Measurements from ENCODE around the gene SELENBP1. TPM values are rescaled to one million over a fixed set of nuclear protein-coding genes. Genes with fewer than 3 reads are reported as not detected.

SELENBP1 gene
- total and polyA plus RNA-seq, 9 donors: 29.6 to 117 (median 65.7) TPM

DNA sequence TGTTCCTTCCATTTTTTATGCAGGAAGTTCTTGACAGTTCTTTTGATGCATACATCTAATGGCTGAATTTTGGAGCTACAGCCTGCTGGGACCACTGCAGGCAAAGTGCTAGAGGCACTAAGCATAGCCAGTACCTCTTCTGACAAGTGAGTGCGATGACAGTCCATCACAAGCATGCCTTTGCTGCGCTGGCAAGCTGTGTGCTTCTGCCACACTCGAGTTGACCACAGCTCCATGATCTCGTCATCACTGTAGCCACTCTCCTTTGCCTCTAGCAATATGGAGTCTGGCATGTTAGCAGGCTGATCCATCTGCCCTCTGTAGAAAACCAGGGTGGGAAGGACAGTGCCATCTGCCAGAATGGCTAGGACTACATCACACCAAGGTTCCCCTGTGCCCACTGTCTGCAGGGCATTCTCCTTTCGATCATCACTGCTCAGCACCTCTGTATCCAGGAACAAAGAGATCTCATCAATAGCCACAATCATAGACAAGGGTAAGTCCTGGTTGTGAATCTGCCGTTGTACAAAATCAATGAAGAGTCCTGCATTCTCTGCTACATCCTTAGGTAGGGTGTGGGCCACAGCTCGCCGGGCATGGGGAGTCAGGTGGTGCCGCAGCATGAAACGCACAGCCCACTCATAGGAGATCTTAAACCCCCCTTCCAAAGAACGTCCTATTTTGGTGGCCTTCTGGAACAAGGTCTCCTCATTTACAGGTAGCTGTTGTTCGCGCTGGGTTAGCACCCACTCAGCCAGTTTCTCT is 32.9 kb upstream of the SELENBP1 start:
- no peak for TF ChIP-seq POLR2A (IDR thresholded peaks at IDR 0.05)
- TF ChIP-seq, protein P1, sequence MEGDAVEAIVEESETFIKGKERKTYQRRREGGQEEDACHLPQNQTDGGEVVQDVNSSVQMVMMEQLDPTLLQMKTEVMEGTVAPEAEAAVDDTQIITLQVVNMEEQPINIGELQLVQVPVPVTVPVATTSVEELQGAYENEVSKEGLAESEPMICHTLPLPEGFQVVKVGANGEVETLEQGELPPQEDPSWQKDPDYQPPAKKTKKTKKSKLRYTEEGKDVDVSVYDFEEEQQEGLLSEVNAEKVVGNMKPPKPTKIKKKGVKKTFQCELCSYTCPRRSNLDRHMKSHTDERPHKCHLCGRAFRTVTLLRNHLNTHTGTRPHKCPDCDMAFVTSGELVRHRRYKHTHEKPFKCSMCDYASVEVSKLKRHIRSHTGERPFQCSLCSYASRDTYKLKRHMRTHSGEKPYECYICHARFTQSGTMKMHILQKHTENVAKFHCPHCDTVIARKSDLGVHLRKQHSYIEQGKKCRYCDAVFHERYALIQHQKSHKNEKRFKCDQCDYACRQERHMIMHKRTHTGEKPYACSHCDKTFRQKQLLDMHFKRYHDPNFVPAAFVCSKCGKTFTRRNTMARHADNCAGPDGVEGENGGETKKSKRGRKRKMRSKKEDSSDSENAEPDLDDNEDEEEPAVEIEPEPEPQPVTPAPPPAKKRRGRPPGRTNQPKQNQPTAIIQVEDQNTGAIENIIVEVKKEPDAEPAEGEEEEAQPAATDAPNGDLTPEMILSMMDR (IDR thresholded peaks at IDR 0.05): no peak
- no peak for TF ChIP-seq EP300 (IDR thresholded peaks at IDR 0.05)
- no peaks in the 10 kb centered on the region for H3K9me3 ChIP-seq
- no peak overlapping the region for H3K27ac ChIP-seq
- H3K27me3 ChIP-seq: no peaks in the 10 kb centered on the region
- H3K4me1 ChIP-seq (ENCODE audit: insufficient read depth): no peaks in the 10 kb centered on the region
- no peak for DNase-seq
- WGBS, 3 donors: 77 to 83% (median 82%) methylated on average over 13 of the region's 13 CpGs
- intact Hi-C loops (cut with DNase I): no loop called here
- no peaks in the 10 kb centered on the region for H3K36me3 ChIP-seq
- no peak overlapping the region for H3K4me3 ChIP-seq

DNA sequence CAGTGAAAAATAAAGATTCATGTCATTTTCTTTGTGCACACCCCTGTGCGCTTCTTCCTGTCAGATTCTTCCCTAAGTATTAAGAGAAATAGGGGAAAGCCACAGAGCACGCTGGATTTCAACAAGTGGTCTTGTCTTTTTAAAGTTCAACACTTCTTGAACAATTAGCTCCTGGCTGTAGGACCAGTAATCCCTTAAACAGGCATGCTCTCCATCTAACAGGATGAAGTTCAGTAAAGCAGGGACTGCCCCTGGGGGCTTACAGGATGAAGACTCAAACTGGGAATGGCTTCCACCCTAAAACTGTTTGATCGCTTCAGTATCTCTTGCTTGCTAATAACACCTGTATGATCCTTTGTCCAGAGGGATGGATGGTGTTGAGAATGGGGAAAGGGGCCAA is 31.1 kb upstream of the SELENBP1 start:
- intact Hi-C loops (cut with DNase I): loop anchor here in 1 of 4 donors (5.0 kb wide), 1 partner anchor 56 kb away; the partner anchor contains the start of gene RFX5
- Histone ChIP-seq H3K36me3 (no peaks in the 10 kb centered on the region), H3K27ac (no peak overlapping the region), H3K4me3 (no peak overlapping the region), H3K9me3 (no peaks in the 10 kb centered on the region), H3K27me3 (no peaks in the 10 kb centered on the region), H3K4me1 (ENCODE audit: insufficient read depth) (peaks cover 4% of the 10 kb centered on the region)
- 76 to 90% (median 79%) methylated on average over 3 of the region's 3 CpGs for WGBS, 3 donors
- no peak for DNase-seq
- TF ChIP-seq, protein P1 (IDR thresholded peaks at IDR 0.05): no peak
- TF ChIP-seq EP300 (IDR thresholded peaks at IDR 0.05) (no peak), POLR2A (IDR thresholded peaks at IDR 0.05) (no peak)

DNA sequence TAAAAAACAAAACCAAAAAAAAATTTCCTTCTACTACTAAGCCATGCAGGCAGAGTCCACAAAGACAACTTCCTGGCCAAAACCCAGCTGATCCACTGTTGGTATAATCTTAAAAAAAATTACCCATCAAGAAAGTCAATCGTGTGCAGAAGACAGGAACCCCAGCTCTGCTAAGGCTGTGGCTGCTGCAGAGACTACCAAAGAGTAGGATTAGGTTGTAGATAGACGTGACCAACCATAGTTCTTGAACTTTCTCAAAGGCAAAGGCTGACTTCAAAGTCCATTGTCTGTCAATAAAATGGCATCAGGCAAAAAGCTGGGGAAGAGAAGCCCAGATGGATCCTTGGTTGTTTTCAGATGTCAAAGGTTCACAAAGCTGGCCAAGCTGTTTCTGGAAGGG is 30.3 kb upstream of the SELENBP1 start:
- TF ChIP-seq, protein P1 (IDR thresholded peaks at IDR 0.05): no peak
- no peak for TF ChIP-seq EP300 (IDR thresholded peaks at IDR 0.05)
- DNase-seq: no peak
- intact Hi-C loops (cut with DNase I): loop anchor here in 1 of 4 donors (5.0 kb wide), 1 partner anchor 55 kb away; the partner anchor contains the start of gene RFX5
- Histone ChIP-seq H3K4me3 (no peak overlapping the region), H3K9me3 (no peaks in the 10 kb centered on the region), H3K4me1 (ENCODE audit: insufficient read depth) (peaks cover 4% of the 10 kb centered on the region), H3K27me3 (no peaks in the 10 kb centered on the region), H3K27ac (no peak overlapping the region), H3K36me3 (no peaks in the 10 kb centered on the region)
- 51 to 63% (median 61%) methylated on average over 2 of the region's 2 CpGs for WGBS, 3 donors

DNA sequence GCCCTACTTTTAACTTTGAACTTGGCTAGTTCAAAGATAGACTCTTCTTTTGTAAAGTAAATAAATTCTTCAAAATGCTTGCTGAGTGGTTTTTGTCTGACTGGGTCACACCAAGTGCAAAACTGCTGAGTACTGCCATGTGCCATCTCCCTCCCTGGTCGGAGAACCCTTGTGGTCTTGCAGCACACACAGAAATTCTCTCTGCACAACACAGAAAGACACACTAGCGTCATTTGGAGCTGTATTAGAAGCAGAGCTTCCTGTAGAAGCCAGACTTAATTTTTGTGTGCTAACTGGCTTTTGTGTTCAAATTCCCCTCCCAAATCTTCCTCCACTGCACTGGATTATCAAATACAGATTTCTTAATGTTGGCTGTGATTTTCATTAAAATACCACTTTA is 29.4 kb upstream of the SELENBP1 start:
- no peak overlapping the region for H3K27ac ChIP-seq
- no peaks in the 10 kb centered on the region for H3K9me3 ChIP-seq
- intact Hi-C loops (cut with DNase I): loop anchor here in 1 of 4 donors (5.0 kb wide), 1 partner anchor 55 kb away; the partner anchor contains the start of gene RFX5
- no peak for DNase-seq
- 64 to 70% (median 70%) methylated on average over 2 of the region's 2 CpGs for WGBS, 3 donors
- no peaks in the 10 kb centered on the region for H3K27me3 ChIP-seq
- TF ChIP-seq, protein P1 (IDR thresholded peaks at IDR 0.05): no peak
- TF ChIP-seq POLR2A (IDR thresholded peaks at IDR 0.05): no peak
- no peak for TF ChIP-seq EP300 (IDR thresholded peaks at IDR 0.05)
- H3K4me3 ChIP-seq: no peak overlapping the region
- peaks cover 4% of the 10 kb centered on the region for H3K4me1 ChIP-seq (ENCODE audit: insufficient read depth)
- H3K36me3 ChIP-seq: no peaks in the 10 kb centered on the region

Measured in ovary (tissue), 9 donors.